HG02623 (cell line): ENCODE measurements around the gene DAP.
"Not testable (repeated sequence)": the region's sequence is repeated elsewhere in the genome, so short reads cannot be mapped to it uniquely, and the experiment has no call there.

Experiments
- ATAC-seq: cut with Tn5 transposase; IDR thresholded peaks from one replicate; pipeline ENCODE4 v1.9.1; 2021; ENCODE audit warnings: moderate library complexity; ENCODE audit not compliant: unreplicated experiment

Gene DAP

DNA sequence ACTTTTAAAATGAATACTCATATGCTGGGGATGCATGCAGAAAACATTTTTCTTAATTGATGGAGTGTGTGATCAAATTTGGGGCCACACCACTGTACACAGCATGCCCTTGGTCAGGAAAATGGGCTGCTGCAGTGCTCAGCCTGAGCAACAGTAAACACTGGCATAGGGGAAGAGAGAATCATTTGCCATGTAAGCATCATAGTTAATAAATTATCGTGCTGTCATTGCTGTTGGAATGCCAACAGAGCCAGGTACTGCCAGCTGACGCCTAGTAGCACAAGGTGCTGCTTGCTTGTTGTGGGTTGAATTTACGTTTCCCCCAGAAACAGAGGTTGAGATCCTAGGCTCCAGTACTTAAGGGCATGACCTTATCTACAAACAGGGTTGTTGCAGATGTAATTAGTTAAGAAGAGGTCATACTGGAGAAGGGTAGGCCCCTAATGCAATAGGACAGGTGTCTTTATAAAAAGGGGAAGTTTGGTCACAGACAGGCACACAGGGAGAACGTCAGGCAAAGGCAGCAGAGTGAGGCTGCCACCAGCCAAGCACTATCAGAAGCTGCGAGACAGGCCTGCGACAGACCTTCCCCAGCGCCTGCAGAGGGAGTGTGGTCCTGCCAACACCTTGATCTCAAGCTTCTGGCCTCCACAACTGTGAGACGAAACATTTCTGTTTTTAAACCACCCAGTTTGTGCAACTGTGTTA is 25.3 kb downstream of the DAP start:
- ATAC-seq, result peak; percentile 80

- no peak for ATAC-seq
Observed at GRCh38 chr5:10734832-10735523, 26.1 kb downstream of the DAP start.

GRCh38 chr5:10734037-10734709 is 26.9 kb downstream of the DAP start:
- no peak for ATAC-seq

GRCh38 chr5:10733426-10733825 is 27.6 kb downstream of the DAP start:
- ATAC-seq, result no peak

- no peak for ATAC-seq
Observed at GRCh38 chr5:10731913-10732312, 29.1 kb downstream of the DAP start.

DNA sequence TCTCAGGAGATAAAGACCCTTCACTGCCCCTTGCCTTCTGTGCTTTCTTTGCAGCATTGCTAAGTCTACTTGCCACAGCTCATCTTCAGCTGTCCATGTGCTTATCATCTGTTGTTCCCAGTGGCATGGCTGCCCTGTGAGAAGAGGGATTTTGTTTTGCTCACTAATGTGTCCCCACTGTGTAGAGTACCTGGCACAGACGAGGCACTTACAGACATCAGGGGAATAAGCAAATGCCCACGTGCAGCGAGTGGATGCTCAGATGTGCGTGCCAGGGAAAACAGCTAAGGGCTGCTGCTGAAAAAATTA is 31.0 kb downstream of the DAP start:
- no peak for ATAC-seq

GRCh38 chr5:10729320-10730042 is 31.6 kb downstream of the DAP start:
- no peak for ATAC-seq

DNA sequence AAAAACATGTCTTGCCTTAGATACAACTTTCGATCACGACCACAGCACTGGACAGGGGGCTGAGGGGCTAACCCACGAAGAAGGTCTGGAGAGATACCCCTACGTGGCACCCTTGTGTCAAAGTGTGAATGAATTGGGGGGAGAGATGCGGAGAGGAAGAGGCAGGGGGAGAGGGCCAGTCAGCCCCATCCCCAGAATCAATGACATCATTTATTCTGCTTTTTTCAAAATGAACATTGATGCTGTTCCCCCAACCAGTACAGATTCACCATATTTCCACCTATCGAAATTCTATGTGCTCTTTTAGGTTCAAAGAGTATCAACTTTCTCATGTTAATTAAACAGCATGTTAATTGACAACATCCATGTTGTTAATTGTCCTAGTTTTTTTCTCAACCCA is 32.4 kb downstream of the DAP start:
- no peak for ATAC-seq

DNA sequence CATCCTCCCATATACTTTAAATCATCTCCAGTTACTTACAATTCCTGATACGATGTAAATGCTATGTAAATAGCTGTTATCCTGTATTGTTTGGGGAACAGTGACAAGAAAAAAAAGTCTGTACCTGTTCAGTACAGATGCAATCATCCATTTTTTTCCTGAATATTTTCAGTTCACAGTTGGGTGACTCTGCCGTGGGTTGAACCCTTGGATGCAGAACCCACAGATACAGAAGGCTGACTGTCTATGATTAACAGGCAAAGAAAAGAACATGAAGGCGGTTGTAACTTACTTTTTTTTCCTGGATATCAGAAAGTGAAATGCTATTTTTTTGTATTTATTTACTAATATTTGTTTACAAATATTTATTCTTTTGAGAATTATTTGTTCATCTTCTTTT is 33.2 kb downstream of the DAP start:
- no peak for ATAC-seq

- peak; percentile 93 for ATAC-seq
Observed at GRCh38 chr5:10726913-10727517, 34.0 kb downstream of the DAP start.

- no peak for ATAC-seq
Observed at GRCh38 chr5:10726179-10726912, 34.7 kb downstream of the DAP start.

GRCh38 chr5:10725636-10726035 is 35.4 kb downstream of the DAP start:
- ATAC-seq, result no peak

- no peak for ATAC-seq
Observed at GRCh38 chr5:10724781-10725507, 36.1 kb downstream of the DAP start.

- ATAC-seq, result no peak
Observed at GRCh38 chr5:10723514-10723913, 37.5 kb downstream of the DAP start.

DNA sequence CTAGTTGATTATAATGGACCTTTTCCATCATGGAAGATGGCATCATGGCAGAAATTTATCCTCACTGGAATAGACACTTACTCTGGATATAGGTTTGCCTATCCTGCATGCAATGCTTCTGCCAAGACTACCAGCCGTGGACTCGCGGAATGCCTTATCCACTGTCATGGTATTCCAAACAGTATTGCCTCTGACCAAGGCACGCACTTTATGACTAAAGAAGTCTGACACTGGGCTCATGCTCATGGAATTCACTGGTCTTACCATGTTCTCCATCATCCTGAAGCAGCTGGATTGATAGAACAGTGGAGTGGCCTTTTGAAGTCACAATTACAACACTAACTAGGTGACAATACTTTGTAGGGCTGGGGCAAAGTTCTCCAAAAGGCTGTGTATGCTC is 40.3 kb downstream of the DAP start:
- ATAC-seq, result not testable (repeated sequence)

- ATAC-seq, result no peak
Observed at GRCh38 chr5:10719965-10720364, 41.1 kb downstream of the DAP start.

GRCh38 chr5:10718617-10719016 is 42.4 kb downstream of the DAP start:
- ATAC-seq, result not testable (repeated sequence)

GRCh38 chr5:10716825-10717224 is 44.2 kb downstream of the DAP start:
- not testable (repeated sequence) for ATAC-seq

DNA sequence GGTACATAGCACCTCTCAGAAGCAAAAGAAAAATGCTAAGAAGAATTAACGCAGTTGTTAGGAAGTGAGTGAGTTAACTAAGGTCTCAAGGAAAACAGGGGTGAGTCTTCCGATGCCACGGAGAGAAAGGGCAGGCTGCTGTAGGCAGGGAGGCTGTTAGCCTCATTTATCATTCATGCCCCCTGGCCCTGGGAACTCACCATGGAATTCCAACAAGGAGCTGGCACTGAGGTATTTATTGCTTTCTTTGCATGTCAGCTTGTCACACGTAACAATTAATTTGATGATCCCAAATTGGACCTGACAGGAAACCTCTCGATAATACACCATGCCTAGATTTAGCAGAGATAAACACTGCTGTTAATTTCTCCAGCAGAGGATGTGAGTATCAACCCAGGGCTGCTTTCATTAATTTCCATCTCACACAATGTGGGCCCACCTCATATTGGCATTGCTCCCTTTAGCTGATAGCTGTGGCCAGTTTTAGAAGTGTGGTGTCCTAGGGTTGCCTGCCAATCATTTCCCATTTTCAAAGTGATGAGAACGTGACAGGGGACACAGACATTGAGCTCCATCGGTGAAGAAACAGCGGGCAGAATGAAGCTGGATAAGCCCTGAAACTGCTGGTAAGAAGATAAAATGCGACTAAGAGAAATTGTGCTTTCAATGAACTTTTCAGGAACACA is 45.3 kb downstream of the DAP start:
- ATAC-seq, result no peak
